GM12801 (cell line): ENCODE data around the gene ACSS3.

Experiments used
- CTCF ChIP-seq: IDR thresholded peaks from one replicate; pipeline ENCODE4 v1.5.1; 2011; ENCODE audit warnings: control low read depth; ENCODE audit not compliant: insufficient read length; ENCODE audit errors: extremely low read depth

ACSS3 gene

GRCh38 chr12:81077329-81077685 is 572 bp upstream of the ACSS3 start:
- TF ChIP-seq CTCF: no peak

GRCh38 chr12:81078469-81079196 is 754 bp downstream of the ACSS3 start:
- TF ChIP-seq CTCF: no peak

- TF ChIP-seq CTCF: no peak
Observed at GRCh38 chr12:81079280-81080076, 1.6 kb downstream of the ACSS3 start.

- TF ChIP-seq CTCF: no peak
Observed at GRCh38 chr12:81080431-81080983, 2.6 kb downstream of the ACSS3 start.

GRCh38 chr12:81081726-81082125 is 3.8 kb downstream of the ACSS3 start:
- TF ChIP-seq CTCF: no peak

GRCh38 chr12:81083018-81083417 is 5.1 kb downstream of the ACSS3 start:
- no peak for TF ChIP-seq CTCF

- no peak for TF ChIP-seq CTCF
Observed at GRCh38 chr12:81083906-81084513, 6.1 kb downstream of the ACSS3 start.
